GM10248 (cell line): Measurements from ENCODE around the gene SCLY.

Experiments used
- CTCF ChIA-PET: fragments of 300-600 bp; sonication (Branson Sonifier 250); formaldehyde crosslinking; extraction: SDS; loops from one replicate; lab custom pipeline; 2021; ENCODE audit warnings: antibody characterized with exemption; lab: Yijun Ruan, JAX
- POLR2A ChIA-PET: fragments of 350-650 bp; sonication (Branson Sonifier 250); formaldehyde crosslinking; extraction: SDS; loops from one replicate; lab custom pipeline; 2020; ENCODE audit warnings: antibody characterized with exemption; lab: Yijun Ruan, JAX
- DNase-seq: peaks from one replicate; pipeline ENCODE4 v3.0.0; 2012; ENCODE audit errors: extremely low spot score
- CTCF ChIP-seq: IDR thresholded peaks from 2 replicates; pipeline ENCODE4 v1.5.1; 2012; ENCODE audit warnings: mild to moderate bottlenecking, low read depth; ENCODE audit errors: extremely low read depth, missing control alignments, control extremely low read depth

SCLY gene

GRCh38 chr2:238060542-238061314 is at the start of gene SCLY:
Gene SCLY (plus strand): TSS chr2:238061001. CDS start chr2:238061055, 54 bp downstream.
- CTCF ChIA-PET = interaction anchor here (1.1 kb wide), 1 partner anchor 15 kb away, joined by 3 read pairs; no protein-coding TSS in a partner anchor

GRCh38 chr2:238013806-238014205 is 47.0 kb upstream of the SCLY start:
- DNase-seq = no peak
- no peak for TF ChIP-seq CTCF
- CTCF ChIA-PET = no interaction called here
- POLR2A ChIA-PET = no interaction called here

More at GRCh38 chr2:238060542-238061314, at the start of gene SCLY:
- no peak for TF ChIP-seq CTCF
- DNase-seq = peak; percentile 99
- POLR2A ChIA-PET = interaction anchor here (1.0 kb wide), 1 partner anchor 9 kb away, joined by 3 read pairs; no protein-coding TSS in a partner anchor

DNA sequence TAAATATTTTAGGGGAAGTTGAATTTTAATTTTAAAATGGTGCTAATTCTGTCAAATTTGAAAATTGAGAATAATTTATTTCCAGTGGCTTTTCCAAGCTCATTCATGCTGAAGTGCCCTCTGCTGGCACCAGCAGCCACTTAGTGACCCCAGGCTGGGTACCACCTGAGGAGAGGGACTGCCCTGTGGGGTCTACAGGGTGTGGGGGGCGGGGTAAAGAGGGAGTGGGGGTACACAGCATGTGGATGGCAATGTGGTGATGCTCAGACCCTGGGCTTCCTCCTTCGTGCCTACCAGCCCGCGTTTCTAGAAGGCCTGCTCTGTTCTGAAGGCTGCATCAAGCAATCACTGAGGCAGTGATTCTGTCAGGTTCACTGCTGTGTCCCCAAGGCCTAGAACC is 45.1 kb upstream of the SCLY start:
- DNase-seq = no peak
- ChIA-PET CTCF (interaction anchor here (0.6 to 1.0 kb wide), 2 partner anchors 13 to 47 kb away, joined by 3 to 4 read pairs; no protein-coding TSS in a partner anchor), POLR2A (no interaction called here)
- peak; percentile 20 for TF ChIP-seq CTCF

GRCh38 chr2:238016526-238016925 is 44.3 kb upstream of the SCLY start:
- ChIA-PET POLR2A (no interaction called here), CTCF (no interaction called here)
- TF ChIP-seq CTCF = no peak
- no peak for DNase-seq

DNA sequence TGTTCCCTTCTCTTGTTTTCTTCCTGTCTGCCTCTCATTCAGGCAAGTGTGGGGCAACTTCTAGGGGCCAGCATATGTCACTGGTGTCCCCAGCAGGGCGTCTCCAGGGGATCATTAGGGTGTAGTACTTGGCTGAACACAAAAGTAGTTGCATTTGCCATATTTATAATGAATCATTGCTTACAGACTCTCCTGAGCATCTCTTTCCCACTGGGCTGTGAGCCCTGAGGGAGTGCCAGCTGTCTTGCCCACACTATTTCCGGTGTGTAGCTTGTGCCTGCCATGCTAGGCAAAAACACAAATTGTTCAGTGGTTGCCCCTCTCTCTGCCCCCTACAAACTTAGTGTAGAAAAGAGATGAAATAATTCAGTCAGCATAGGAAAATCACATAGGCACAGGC is 40.8 kb upstream of the SCLY start:
- TF ChIP-seq CTCF = no peak
- CTCF ChIA-PET = no interaction called here
- POLR2A ChIA-PET = no interaction called here
- DNase-seq = no peak

DNA sequence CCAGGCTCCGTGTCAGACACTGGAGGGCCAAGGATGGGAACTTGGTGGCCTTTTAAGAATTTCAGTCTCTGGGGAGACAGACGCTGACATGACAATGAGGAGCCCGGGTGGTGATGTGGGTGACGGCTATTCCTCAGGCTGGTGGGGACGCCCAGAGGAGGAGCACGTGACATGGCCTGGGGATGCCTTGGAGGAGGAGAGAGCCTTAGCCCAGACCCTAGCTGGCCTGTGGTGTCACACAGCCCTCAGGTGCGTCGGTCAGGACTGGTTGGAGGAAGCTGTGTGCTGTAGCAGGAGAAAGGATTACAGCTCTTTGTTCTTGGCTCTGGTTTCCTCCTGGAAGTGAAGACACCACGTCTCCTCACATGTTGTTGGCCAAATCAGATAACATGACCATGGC is 40.0 kb upstream of the SCLY start:
- POLR2A ChIA-PET = no interaction called here
- DNase-seq = no peak
- no peak for TF ChIP-seq CTCF
- CTCF ChIA-PET = no interaction called here
